Neural cell (in vitro differentiated cells): ENCODE results near the gene SMIM38. TPM values are rescaled to one million over a fixed set of nuclear protein-coding genes. Genes with fewer than 3 reads are reported as not detected.

Experiments
- H2AFZ ChIP-seq: fragments of 200-600, 300-800 bp; sonication (generic), shearing (Covaris generic); 2 replicates; pipeline ENCODE4 v1.6.0; 2014; ENCODE audit warnings: low read depth, mild to moderate bottlenecking, antibody characterized with exemption, low read length, moderate library complexity
- H3F3A ChIP-seq: fragments of 200-600 bp; shearing (Covaris generic); 2 replicates; pipeline ENCODE4 v1.6.1; 2016; ENCODE audit warnings: mild to moderate bottlenecking, moderate library complexity, mixed read lengths, antibody characterized with exemption, low read length; ENCODE audit not compliant: insufficient read depth, poor library complexity, severe bottlenecking
- H3K27ac ChIP-seq: fragments of 200-600, 300-800 bp; sonication (generic), shearing (Covaris generic); 2 replicates; pipeline ENCODE4 v1.5.1; 2014; ENCODE audit warnings: mild to moderate bottlenecking, low read length, moderate library complexity
- H3K27me3 ChIP-seq: fragments of 300-800, 200-600 bp; sonication (generic), shearing (Covaris generic); 2 replicates; pipeline ENCODE4 v1.6.0; 2014; ENCODE audit warnings: mild to moderate bottlenecking, low read depth, low read length, moderate library complexity; ENCODE audit not compliant: insufficient read depth
- H3K36me3 ChIP-seq: fragments of 300-800, 200-600 bp; sonication (generic), shearing (Covaris generic); 2 replicates; pipeline ENCODE4 v1.5.1; 2014; ENCODE audit warnings: mild to moderate bottlenecking, antibody characterized with exemption, low read length, moderate library complexity; ENCODE audit not compliant: insufficient read depth
- H3K4me2 ChIP-seq: fragments of 300-800, 200-600 bp; sonication (generic), shearing (Covaris generic); 2 replicates; pipeline ENCODE4 v1.6.0; 2014; ENCODE audit warnings: mild to moderate bottlenecking, low read length
- H3K4me3 ChIP-seq: fragments of 300-800, 200-600 bp; sonication (generic), shearing (Covaris generic); 2 replicates; pipeline ENCODE4 v1.5.1; 2014; ENCODE audit warnings: mild to moderate bottlenecking, low read length, moderate library complexity
- H3K79me2 ChIP-seq: fragments of 200-600 bp; shearing (Covaris generic); replicated peaks from 2 replicates; pipeline ENCODE4 v1.6.0; 2014; ENCODE audit warnings: mild to moderate bottlenecking, low read length, moderate library complexity; ENCODE audit not compliant: insufficient read depth
- H3K9ac ChIP-seq: fragments of 300-800, 200-600 bp; sonication (generic), shearing (Covaris generic); 2 replicates; pipeline ENCODE4 v1.6.1; 2016; ENCODE audit warnings: mild to moderate bottlenecking, low read length, mixed read lengths
- H3K9me2 ChIP-seq: fragments of 200-600 bp; shearing (Covaris generic); 2 replicates; pipeline ENCODE4 v1.6.1; 2016; ENCODE audit warnings: mild to moderate bottlenecking, low read length, mixed read lengths; ENCODE audit not compliant: insufficient read depth
- H3K9me3 ChIP-seq: fragments of 200-600, 300-800 bp; sonication (generic), shearing (Covaris generic); 2 replicates; pipeline ENCODE4 v1.6.1; 2016; ENCODE audit warnings: mild to moderate bottlenecking, mixed run types, low read length, moderate library complexity, mixed read lengths
- H4K20me1 ChIP-seq: fragments of 200-600 bp; shearing (Covaris generic); 2 replicates; pipeline ENCODE4 v1.6.1; 2016; ENCODE audit warnings: mild to moderate bottlenecking, mixed run types; ENCODE audit not compliant: insufficient read depth
- EP300 ChIP-seq: fragments of 450-650 bp; conservative IDR thresholded peaks from 2 replicates; pipeline ENCODE4 v1.6.1; 2014; ENCODE audit warnings: antibody characterized with exemption, mild to moderate bottlenecking, moderate library complexity; ENCODE audit not compliant: poor library complexity, severe bottlenecking
- EZH2 ChIP-seq: fragments of 200-600, 300-800 bp; shearing (Covaris generic), sonication (generic); IDR thresholded peaks from 2 replicates; pipeline ENCODE4 v1.6.1; 2014; ENCODE audit warnings: antibody characterized with exemption, low read length, borderline replicate concordance, mild to moderate bottlenecking; ENCODE audit not compliant: insufficient read depth, poor library complexity, severe bottlenecking
- MXI1 ChIP-seq: fragments of 450-650 bp; conservative IDR thresholded peaks from 2 replicates; pipeline ENCODE4 v1.6.1; 2014; ENCODE audit warnings: antibody characterized with exemption, mild to moderate bottlenecking; ENCODE audit not compliant: poor library complexity, severe bottlenecking
- POLR2AphosphoS5 ChIP-seq: IDR thresholded peaks from 2 replicates; pipeline ENCODE4 v1.6.1; 2012
- RAD21 ChIP-seq: fragments of 450-650 bp; conservative IDR thresholded peaks from 2 replicates; pipeline ENCODE4 v1.6.1; 2014; ENCODE audit warnings: antibody characterized with exemption, mild to moderate bottlenecking, moderate library complexity
- REST ChIP-seq: IDR thresholded peaks from 2 replicates; pipeline ENCODE4 v1.6.1; 2012; ENCODE audit warnings: borderline replicate concordance
- SMC3 ChIP-seq: fragments of 450-650 bp; conservative IDR thresholded peaks from 2 replicates; pipeline ENCODE4 v1.6.1; 2014; ENCODE audit warnings: antibody characterized with exemption, mild to moderate bottlenecking, moderate library complexity; ENCODE audit not compliant: poor library complexity
- TAF1 ChIP-seq: IDR thresholded peaks from 2 replicates; pipeline ENCODE4 v1.6.1; 2012; ENCODE audit warnings: low read depth
- polyA plus RNA-seq: library from polyadenylated mRNA; depleted of rRNA; stranded (reverse); fragments of >200 nt; gene quantifications from 2 replicates; pipeline ENCODE4 v1.2.3, GENCODE V29; 2014
- TF ChIP-seq, protein P1 (sequence below): fragments of 450-650 bp; IDR thresholded peaks from 2 replicates; pipeline ENCODE4 v1.5.1; 2014; ENCODE audit warnings: antibody characterized with exemption, mild to moderate bottlenecking, moderate library complexity; ENCODE audit not compliant: poor library complexity, severe bottlenecking

Gene SMIM38
- polyA plus RNA-seq, 1 donor from 2014 or later, result 1.9 TPM

- H3K27ac ChIP-seq, result no peak overlapping the region
Measured at GRCh38 chr11:69119190-69119589, 36.5 kb upstream of the SMIM38 start.

GRCh38 chr11:69120096-69120875, 35.4 kb upstream of the SMIM38 start:
- Histone ChIP-seq H3K36me3 (no peaks in the 10 kb centered on the region), H2AFZ (no peak overlapping the region), H3K27ac (no peak overlapping the region), H3K9me2 (no peaks in the 10 kb centered on the region), H3K4me3 (no peak overlapping the region), H3F3A (no peaks in the 10 kb centered on the region), H3K27me3 (no peaks in the 10 kb centered on the region), H3K9ac (no peak overlapping the region), H3K9me3 (no peaks in the 10 kb centered on the region), H3K4me2 (no peak overlapping the region), H3K79me2 (no peaks in the 10 kb centered on the region), H4K20me1 (no peaks in the 10 kb centered on the region)
- TF ChIP-seq MXI1, result no peak
- no peak for TF ChIP-seq POLR2AphosphoS5
- no peak for TF ChIP-seq REST
- TF ChIP-seq, protein P1, sequence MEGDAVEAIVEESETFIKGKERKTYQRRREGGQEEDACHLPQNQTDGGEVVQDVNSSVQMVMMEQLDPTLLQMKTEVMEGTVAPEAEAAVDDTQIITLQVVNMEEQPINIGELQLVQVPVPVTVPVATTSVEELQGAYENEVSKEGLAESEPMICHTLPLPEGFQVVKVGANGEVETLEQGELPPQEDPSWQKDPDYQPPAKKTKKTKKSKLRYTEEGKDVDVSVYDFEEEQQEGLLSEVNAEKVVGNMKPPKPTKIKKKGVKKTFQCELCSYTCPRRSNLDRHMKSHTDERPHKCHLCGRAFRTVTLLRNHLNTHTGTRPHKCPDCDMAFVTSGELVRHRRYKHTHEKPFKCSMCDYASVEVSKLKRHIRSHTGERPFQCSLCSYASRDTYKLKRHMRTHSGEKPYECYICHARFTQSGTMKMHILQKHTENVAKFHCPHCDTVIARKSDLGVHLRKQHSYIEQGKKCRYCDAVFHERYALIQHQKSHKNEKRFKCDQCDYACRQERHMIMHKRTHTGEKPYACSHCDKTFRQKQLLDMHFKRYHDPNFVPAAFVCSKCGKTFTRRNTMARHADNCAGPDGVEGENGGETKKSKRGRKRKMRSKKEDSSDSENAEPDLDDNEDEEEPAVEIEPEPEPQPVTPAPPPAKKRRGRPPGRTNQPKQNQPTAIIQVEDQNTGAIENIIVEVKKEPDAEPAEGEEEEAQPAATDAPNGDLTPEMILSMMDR, result no peak
- TF ChIP-seq TAF1, result no peak
- no peak for TF ChIP-seq EZH2

More at GRCh38 chr11:69119190-69119589, 36.5 kb upstream of the SMIM38 start:
- H3K79me2 ChIP-seq, result no peaks in the 10 kb centered on the region
- no peaks in the 10 kb centered on the region for H3K9me2 ChIP-seq
- no peak overlapping the region for H3K4me2 ChIP-seq
- H4K20me1 ChIP-seq, result no peaks in the 10 kb centered on the region
- H3K27me3 ChIP-seq, result no peaks in the 10 kb centered on the region
- no peak overlapping the region for H2AFZ ChIP-seq
- H3K36me3 ChIP-seq, result no peaks in the 10 kb centered on the region
- no peak overlapping the region for H3K4me3 ChIP-seq
- H3K9me3 ChIP-seq, result no peaks in the 10 kb centered on the region
- TF ChIP-seq MXI1 (no peak), SMC3 (no peak), TAF1 (no peak), REST (no peak), POLR2AphosphoS5 (no peak), EZH2 (no peak), EP300 (no peak), RAD21 (no peak)
- TF ChIP-seq, protein P1, result no peak
- no peaks in the 10 kb centered on the region for H3F3A ChIP-seq
- H3K9ac ChIP-seq, result no peak overlapping the region
